HepG2 (cell line): ENCODE data around the gene FHIT.

Experiments
- CEBPB ChIP-seq: IDR thresholded peaks from 2 replicates; pipeline ENCODE4 v1.6.1; 2011; ENCODE audit warnings: low read depth, low read length, improper control_type of control experiment, borderline replicate concordance
- KDM5B ChIP-seq: sonication (generic); formaldehyde crosslinking; IDR thresholded peaks from 2 replicates; pipeline ENCODE4 v1.4.0; 2020; ENCODE audit warnings: missing genetic modification reagents, mild to moderate bottlenecking, borderline replicate concordance
- POLR2A ChIP-seq, 2 experiments: IDR thresholded peaks; 2 replicates each; pipeline ENCODE4 v1.6.1; 2011; ENCODE audit warnings: low read depth in 2 of 2, low read length in 2 of 2, mild to moderate bottlenecking in 1 of 2, moderate library complexity in 1 of 2; ENCODE audit not compliant: insufficient read depth in 1 of 2
- TCF7L2 ChIP-seq: IDR thresholded peaks from 2 replicates; pipeline ENCODE4 v1.6.1; 2011; ENCODE audit warnings: mild to moderate bottlenecking, low read depth, low read length, moderate library complexity
- ZFP90 ChIP-seq: sonication (generic); formaldehyde crosslinking; IDR thresholded peaks from 2 replicates; pipeline ENCODE4 v1.8.0; 2022; ENCODE audit warnings: missing genetic modification reagents, mild to moderate bottlenecking, inconsistent platforms, borderline replicate concordance
- ZMYM2 ChIP-seq: sonication (generic); formaldehyde crosslinking; IDR thresholded peaks from 2 replicates; pipeline ENCODE4 v1.8.0; 2022; ENCODE audit warnings: mild to moderate bottlenecking, missing genetic modification reagents
- ZNF143 ChIP-seq: sonication (generic); formaldehyde crosslinking; IDR thresholded peaks from 2 replicates; pipeline ENCODE4 v1.4.0; 2020; ENCODE audit warnings: missing genetic modification reagents
- ZNF674 ChIP-seq: sonication (generic); formaldehyde crosslinking; IDR thresholded peaks from 2 replicates; pipeline ENCODE4 v1.5.0; 2020; ENCODE audit warnings: low read depth, mild to moderate bottlenecking, missing genetic modification reagents
- TF ChIP-seq, protein P1 (sequence below), 2 experiments: sonication (generic) in 1 of 2; formaldehyde crosslinking in 1 of 2; IDR thresholded peaks; 2 replicates each; pipeline versions ENCODE4 v1.4.0 to v1.6.1; 2018 to 2020; ENCODE audit warnings: missing genetic modification reagents in 2 of 2, borderline replicate concordance in 1 of 2, low read depth in 1 of 2, mild to moderate bottlenecking in 1 of 2, missing biosample characterization in 1 of 2
- TF ChIP-seq, protein P2 (sequence below): sonication (generic); formaldehyde crosslinking; IDR thresholded peaks from 2 replicates; pipeline ENCODE4 v1.4.0; 2020; ENCODE audit warnings: missing genetic modification reagents

DNA sequence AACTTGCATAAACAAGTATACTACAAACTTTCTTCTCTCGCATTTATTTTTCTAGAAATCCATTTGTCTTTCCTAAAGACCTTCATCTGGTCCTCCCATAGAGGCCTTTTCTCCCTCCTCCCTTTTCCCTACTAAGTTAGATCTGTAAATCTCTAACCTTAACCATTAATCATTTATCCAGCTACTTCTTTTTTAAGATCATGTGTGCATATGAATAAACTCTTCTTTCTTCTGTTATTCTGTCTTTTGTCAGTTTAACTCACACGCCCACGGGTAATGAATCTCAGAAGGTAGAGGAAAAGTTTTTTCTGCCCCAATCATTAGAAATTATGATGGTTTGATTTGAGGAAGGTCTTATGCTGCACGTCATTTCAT lies 48.7 kb upstream of the FHIT start:
- TF ChIP-seq ZNF143 (CRISPR knock-in tag) (no peak), ZNF674 (no peak), ZMYM2 (CRISPR knock-in tag) (no peak), KDM5B (CRISPR knock-in tag) (no peak), TCF7L2 (no peak), POLR2A (IDR thresholded peaks at IDR 0.05; ENCODE audit: insufficient read depth in 1 of 2, low read depth in 2 of 2, low read length in 2 of 2) (no peak), ZFP90 (CRISPR knock-in tag) (no peak), CEBPB (no peak)
- TF ChIP-seq, protein P1, sequence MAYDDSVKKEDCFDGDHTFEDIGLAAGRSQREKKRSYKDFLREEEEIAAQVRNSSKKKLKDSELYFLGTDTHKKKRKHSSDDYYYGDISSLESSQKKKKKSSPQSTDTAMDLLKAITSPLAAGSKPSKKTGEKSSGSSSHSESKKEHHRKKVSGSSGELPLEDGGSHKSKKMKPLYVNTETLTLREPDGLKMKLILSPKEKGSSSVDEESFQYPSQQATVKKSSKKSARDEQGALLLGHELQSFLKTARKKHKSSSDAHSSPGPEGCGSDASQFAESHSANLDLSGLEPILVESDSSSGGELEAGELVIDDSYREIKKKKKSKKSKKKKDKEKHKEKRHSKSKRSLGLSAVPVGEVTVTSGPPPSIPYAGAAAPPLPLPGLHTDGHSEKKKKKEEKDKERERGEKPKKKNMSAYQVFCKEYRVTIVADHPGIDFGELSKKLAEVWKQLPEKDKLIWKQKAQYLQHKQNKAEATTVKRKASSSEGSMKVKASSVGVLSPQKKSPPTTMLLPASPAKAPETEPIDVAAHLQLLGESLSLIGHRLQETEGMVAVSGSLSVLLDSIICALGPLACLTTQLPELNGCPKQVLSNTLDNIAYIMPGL (CRISPR knock-in tag; IDR thresholded peaks at IDR 0.05; ENCODE audit: borderline replicate concordance in 1 of 2, low read depth in 1 of 2) = no peak
- TF ChIP-seq, protein P2, sequence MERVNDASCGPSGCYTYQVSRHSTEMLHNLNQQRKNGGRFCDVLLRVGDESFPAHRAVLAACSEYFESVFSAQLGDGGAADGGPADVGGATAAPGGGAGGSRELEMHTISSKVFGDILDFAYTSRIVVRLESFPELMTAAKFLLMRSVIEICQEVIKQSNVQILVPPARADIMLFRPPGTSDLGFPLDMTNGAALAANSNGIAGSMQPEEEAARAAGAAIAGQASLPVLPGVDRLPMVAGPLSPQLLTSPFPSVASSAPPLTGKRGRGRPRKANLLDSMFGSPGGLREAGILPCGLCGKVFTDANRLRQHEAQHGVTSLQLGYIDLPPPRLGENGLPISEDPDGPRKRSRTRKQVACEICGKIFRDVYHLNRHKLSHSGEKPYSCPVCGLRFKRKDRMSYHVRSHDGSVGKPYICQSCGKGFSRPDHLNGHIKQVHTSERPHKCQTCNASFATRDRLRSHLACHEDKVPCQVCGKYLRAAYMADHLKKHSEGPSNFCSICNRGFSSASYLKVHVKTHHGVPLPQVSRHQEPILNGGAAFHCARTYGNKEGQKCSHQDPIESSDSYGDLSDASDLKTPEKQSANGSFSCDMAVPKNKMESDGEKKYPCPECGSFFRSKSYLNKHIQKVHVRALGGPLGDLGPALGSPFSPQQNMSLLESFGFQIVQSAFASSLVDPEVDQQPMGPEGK (CRISPR knock-in tag) = no peak
